HepG2 (cell line): Measurements from ENCODE around the gene RIPK3. TPM values are rescaled to one million over a fixed set of nuclear protein-coding genes. Genes with fewer than 3 reads are reported as not detected.

ENCODE experiments used
- GTF2F1 ChIP-seq: fragments of 150-350 bp; IDR thresholded peaks from 2 replicates; pipeline ENCODE4 v1.6.1; 2014; ENCODE audit warnings: low read length
- HHEX ChIP-seq: IDR thresholded peaks from 2 replicates; pipeline ENCODE4 v1.6.1; 2016; ENCODE audit warnings: control low read depth
- MED13 ChIP-seq: sonication (generic); formaldehyde crosslinking; IDR thresholded peaks from 2 replicates; pipeline ENCODE4 v1.5.0; 2020; ENCODE audit warnings: missing genetic modification reagents
- NR2F6 ChIP-seq, 2 experiments: IDR thresholded peaks; 2 replicates each; pipeline ENCODE4 v1.6.1; 2016; ENCODE audit warnings: antibody characterized with exemption in 1 of 2, mild to moderate bottlenecking in 1 of 2
- PHB2 ChIP-seq: fragments of 450-650 bp; IDR thresholded peaks from 2 replicates; pipeline ENCODE4 v1.6.1; 2018; ENCODE audit not compliant: partially characterized antibody
- PHF8 ChIP-seq: sonication (generic); formaldehyde crosslinking; IDR thresholded peaks from 2 replicates; pipeline ENCODE4 v1.5.0; 2020; ENCODE audit warnings: missing genetic modification reagents
- POLR2AphosphoS5 ChIP-seq: IDR thresholded peaks from 2 replicates; pipeline ENCODE4 v1.6.1; 2012; ENCODE audit warnings: low read depth, low read length
- SIX4 ChIP-seq: sonication (generic); formaldehyde crosslinking; IDR thresholded peaks from 2 replicates; pipeline ENCODE4 v1.4.0; 2020; ENCODE audit warnings: missing genetic modification reagents
- SRF ChIP-seq: IDR thresholded peaks from 2 replicates; pipeline ENCODE4 v1.6.1; 2011; ENCODE audit warnings: mild to moderate bottlenecking, low read depth, low read length, moderate library complexity
- SUZ12 ChIP-seq: fragments of 150-350 bp; IDR thresholded peaks from 2 replicates; pipeline ENCODE4 v1.6.1; 2014; ENCODE audit warnings: low read depth, low read length
- ZFAT ChIP-seq: sonication (generic); formaldehyde crosslinking; conservative IDR thresholded peaks from 2 replicates; pipeline ENCODE4 v1.8.1; 2023; ENCODE audit warnings: missing genetic modification reagents, inconsistent platforms
- ZMAT3 ChIP-seq: sonication (generic); formaldehyde crosslinking; conservative IDR thresholded peaks from 2 replicates; pipeline ENCODE4 v1.7.0; 2021; ENCODE audit warnings: missing genetic modification reagents
- ZNF317 ChIP-seq: sonication (generic); formaldehyde crosslinking; IDR thresholded peaks from 2 replicates; pipeline ENCODE4 v1.5.0; 2020; ENCODE audit warnings: mild to moderate bottlenecking, missing genetic modification reagents
- ZNF557 ChIP-seq: sonication (generic); formaldehyde crosslinking; IDR thresholded peaks from 2 replicates; pipeline ENCODE4 v1.4.0; 2020; ENCODE audit warnings: missing genetic modification reagents
- ZNF589 ChIP-seq: sonication (generic); formaldehyde crosslinking; conservative IDR thresholded peaks from 2 replicates; pipeline ENCODE4 v1.8.0; 2022; ENCODE audit warnings: mild to moderate bottlenecking, moderate library complexity, missing genetic modification reagents
- ZNF672 ChIP-seq: sonication (generic); formaldehyde crosslinking; IDR thresholded peaks from 2 replicates; pipeline ENCODE4 v1.8.1; 2022; ENCODE audit warnings: missing genetic modification reagents
- ZSCAN25 ChIP-seq: sonication (generic); formaldehyde crosslinking; IDR thresholded peaks from 2 replicates; pipeline ENCODE4 v1.8.0; 2022; ENCODE audit warnings: mild to moderate bottlenecking, missing genetic modification reagents
- polyA plus RNA-seq, 8 experiments: library from polyadenylated mRNA; depleted of rRNA in 3 of 8; stranded (reverse) in 7 of 8; unstranded in 1 of 8; fragments of >200 nt; fragmentation: Illumina TruSeq in 4 of 8; extraction: Trizol in 4 of 8; gene quantifications; 2 replicates each; pipeline versions ENCODE4 v1.2.1 to v1.2.3, GENCODE V29; 2011 to 2016; ENCODE audit warnings: low read depth in 4 of 8, missing spikeins in 1 of 8, mixed read lengths in 1 of 8; ENCODE audit not compliant: insufficient read depth in 1 of 8
- total RNA-seq, 5 experiments: library from RNA; depleted of rRNA; stranded (reverse); fragments of >200 nt; fragmentation: Illumina TruSeq; extraction: Trizol; gene quantifications; 2 replicates each; pipeline ENCODE4 v1.2.3, GENCODE V29; 2016; ENCODE audit warnings: low read depth in 1 of 5
- TF ChIP-seq, protein P1 (sequence below): sonication (generic); formaldehyde crosslinking; IDR thresholded peaks from 2 replicates; pipeline ENCODE4 v1.5.0; 2020; ENCODE audit warnings: mild to moderate bottlenecking, missing genetic modification reagents, borderline replicate concordance
- TF ChIP-seq, protein P2 (sequence below): sonication (generic); formaldehyde crosslinking; conservative IDR thresholded peaks from 2 replicates; pipeline ENCODE4 v1.8.1; 2023; ENCODE audit warnings: missing genetic modification reagents
- TF ChIP-seq, protein P3 (sequence below): sonication (generic); formaldehyde crosslinking; conservative IDR thresholded peaks from 2 replicates; pipeline ENCODE4 v1.8.0; 2022; ENCODE audit warnings: mild to moderate bottlenecking, moderate library complexity, missing genetic modification reagents
- TF ChIP-seq, protein P4 (sequence below): sonication (generic); formaldehyde crosslinking; IDR thresholded peaks from 2 replicates; pipeline ENCODE4 v1.8.1; 2023; ENCODE audit warnings: mild to moderate bottlenecking, inconsistent platforms, moderate library complexity, missing genetic modification reagents, borderline replicate concordance

The RIPK3 gene
- total and polyA plus RNA-seq, 2 of the 13 experiments (the other 11 are each of a cell fraction or from before 2014, with no cell fraction given): not detected

DNA sequence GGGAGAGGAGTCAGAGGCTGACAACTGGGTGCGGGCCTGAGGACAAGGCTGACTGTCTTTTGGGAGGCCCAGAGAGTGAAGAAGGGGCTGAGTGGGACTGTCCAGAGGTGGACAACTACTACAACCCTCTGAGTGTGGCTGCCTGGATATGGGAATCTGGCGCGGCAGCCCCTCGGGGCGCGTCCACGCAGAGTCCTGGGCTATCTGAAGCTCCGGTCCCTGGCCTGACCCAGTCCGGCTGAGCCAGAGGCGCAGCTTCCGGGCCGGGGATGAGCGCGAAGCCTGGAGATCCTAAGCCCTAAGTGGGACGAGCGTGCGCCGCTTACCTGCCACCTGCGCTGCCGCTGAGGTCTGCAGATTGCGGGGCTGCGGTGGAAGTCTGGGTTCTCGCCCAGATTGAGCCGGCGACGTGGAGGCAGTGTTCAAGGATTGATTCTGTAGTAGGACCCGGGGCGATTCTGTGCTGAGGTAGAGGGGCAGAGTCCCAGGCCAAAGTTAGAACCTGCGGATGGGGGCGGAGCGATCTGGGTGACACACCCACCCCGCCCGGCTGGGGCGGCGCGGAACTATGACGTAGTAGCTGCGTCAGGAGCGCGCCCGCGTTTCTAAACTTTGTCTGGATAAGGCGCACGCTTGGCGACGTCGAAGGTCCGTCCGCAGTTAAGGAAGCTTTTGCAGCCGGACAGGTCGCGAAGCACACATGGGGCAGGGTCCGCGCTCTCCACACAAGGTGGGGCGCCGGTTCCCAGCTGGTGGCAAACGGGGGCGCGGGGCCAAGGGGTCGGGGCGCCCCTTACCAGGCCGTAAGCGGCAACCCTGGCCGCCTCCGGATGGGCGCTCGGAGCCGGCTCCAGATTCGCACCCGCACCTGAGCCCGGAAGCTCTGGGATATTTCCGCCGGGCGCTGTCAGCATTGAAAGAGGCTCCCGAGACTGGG, 40.3 kb downstream of the RIPK3 start, which contains the start of the genes DHRS1 and NOP9 (continued):
- TF ChIP-seq, protein P1, sequence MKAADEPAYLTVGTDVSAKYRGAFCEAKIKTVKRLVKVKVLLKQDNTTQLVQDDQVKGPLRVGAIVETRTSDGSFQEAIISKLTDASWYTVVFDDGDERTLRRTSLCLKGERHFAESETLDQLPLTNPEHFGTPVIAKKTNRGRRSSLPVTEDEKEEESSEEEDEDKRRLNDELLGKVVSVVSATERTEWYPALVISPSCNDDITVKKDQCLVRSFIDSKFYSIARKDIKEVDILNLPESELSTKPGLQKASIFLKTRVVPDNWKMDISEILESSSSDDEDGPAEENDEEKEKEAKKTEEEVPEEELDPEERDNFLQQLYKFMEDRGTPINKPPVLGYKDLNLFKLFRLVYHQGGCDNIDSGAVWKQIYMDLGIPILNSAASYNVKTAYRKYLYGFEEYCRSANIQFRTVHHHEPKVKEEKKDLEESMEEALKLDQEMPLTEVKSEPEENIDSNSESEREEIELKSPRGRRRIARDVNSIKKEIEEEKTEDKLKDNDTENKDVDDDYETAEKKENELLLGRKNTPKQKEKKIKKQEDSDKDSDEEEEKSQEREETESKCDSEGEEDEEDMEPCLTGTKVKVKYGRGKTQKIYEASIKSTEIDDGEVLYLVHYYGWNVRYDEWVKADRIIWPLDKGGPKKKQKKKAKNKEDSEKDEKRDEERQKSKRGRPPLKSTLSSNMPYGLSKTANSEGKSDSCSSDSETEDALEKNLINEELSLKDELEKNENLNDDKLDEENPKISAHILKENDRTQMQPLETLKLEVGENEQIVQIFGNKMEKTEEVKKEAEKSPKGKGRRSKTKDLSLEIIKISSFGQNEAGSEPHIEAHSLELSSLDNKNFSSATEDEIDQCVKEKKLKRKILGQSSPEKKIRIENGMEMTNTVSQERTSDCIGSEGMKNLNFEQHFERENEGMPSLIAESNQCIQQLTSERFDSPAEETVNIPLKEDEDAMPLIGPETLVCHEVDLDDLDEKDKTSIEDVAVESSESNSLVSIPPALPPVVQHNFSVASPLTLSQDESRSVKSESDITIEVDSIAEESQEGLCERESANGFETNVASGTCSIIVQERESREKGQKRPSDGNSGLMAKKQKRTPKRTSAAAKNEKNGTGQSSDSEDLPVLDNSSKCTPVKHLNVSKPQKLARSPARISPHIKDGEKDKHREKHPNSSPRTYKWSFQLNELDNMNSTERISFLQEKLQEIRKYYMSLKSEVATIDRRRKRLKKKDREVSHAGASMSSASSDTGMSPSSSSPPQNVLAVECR (CRISPR knock-in tag): peak; percentile 100
- TF ChIP-seq MED13 (CRISPR knock-in tag) (peak; percentile 60; the same call in 1 of the 2 replicates), SRF (peak; percentile 94), NR2F6 (IDR thresholded peaks at IDR 0.05) (no peak), NR2F6 (CRISPR knock-in tag; IDR thresholded peaks at IDR 0.05) (peak; percentile 54), POLR2AphosphoS5 (peak; percentile 96), PHB2 (no peak), SIX4 (CRISPR knock-in tag) (no peak), ZMAT3 (CRISPR knock-in tag) (peak; percentile 88; the same call in 1 of the 2 replicates), ZNF589 (CRISPR knock-in tag) (no peak), GTF2F1 (no peak; the same call in none of the 2 replicates), ZFAT (CRISPR knock-in tag) (no peak; the same call in 1 of the 2 replicates), ZNF317 (CRISPR knock-in tag) (peak; percentile 94), ZNF557 (CRISPR knock-in tag) (peak; percentile 91), ZSCAN25 (CRISPR knock-in tag) (peak; percentile 86), ZNF672 (CRISPR knock-in tag) (no peak), SUZ12 (0 out of 2 replicates have a peak, but pooled peaks have one; percentile 30), HHEX (CRISPR knock-in tag) (0 out of 2 replicates have a peak, but pooled peaks have one; percentile 31), PHF8 (CRISPR knock-in tag) (peak; percentile 100)
- TF ChIP-seq, protein P2, sequence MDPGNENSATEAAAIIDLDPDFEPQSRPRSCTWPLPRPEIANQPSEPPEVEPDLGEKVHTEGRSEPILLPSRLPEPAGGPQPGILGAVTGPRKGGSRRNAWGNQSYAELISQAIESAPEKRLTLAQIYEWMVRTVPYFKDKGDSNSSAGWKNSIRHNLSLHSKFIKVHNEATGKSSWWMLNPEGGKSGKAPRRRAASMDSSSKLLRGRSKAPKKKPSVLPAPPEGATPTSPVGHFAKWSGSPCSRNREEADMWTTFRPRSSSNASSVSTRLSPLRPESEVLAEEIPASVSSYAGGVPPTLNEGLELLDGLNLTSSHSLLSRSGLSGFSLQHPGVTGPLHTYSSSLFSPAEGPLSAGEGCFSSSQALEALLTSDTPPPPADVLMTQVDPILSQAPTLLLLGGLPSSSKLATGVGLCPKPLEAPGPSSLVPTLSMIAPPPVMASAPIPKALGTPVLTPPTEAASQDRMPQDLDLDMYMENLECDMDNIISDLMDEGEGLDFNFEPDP (CRISPR knock-in tag): no peak
- TF ChIP-seq, protein P3, sequence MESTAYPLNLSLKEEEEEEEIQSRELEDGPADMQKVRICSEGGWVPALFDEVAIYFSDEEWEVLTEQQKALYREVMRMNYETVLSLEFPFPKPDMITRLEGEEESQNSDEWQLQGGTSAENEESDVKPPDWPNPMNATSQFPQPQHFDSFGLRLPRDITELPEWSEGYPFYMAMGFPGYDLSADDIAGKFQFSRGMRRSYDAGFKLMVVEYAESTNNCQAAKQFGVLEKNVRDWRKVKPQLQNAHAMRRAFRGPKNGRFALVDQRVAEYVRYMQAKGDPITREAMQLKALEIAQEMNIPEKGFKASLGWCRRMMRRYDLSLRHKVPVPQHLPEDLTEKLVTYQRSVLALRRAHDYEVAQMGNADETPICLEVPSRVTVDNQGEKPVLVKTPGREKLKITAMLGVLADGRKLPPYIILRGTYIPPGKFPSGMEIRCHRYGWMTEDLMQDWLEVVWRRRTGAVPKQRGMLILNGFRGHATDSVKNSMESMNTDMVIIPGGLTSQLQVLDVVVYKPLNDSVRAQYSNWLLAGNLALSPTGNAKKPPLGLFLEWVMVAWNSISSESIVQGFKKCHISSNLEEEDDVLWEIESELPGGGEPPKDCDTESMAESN (CRISPR knock-in tag): peak; percentile 96
- TF ChIP-seq, protein P4, sequence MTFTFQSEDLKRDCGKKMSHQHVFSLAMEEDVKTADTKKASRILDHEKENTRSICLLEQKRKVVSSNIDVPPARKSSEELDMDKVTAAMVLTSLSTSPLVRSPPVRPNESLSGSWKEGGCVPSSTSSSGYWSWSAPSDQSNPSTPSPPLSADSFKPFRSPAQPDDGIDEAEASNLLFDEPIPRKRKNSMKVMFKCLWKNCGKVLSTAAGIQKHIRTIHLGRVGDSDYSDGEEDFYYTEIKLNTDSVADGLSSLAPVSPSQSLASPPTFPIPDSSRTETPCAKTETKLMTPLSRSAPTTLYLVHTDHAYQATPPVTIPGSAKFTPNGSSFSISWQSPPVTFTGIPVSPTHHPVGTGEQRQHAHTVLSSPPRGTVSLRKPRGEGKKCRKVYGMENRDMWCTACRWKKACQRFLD (CRISPR knock-in tag): peak; percentile 99
